Astrocyte of the spinal cord (primary cell): Measurements from ENCODE around the gene OCSTAMP.

ENCODE experiments used
- DNase-seq: peaks from one replicate; pipeline ENCODE4 v3.0.0; 2011; ENCODE audit warnings: low read depth, low spot score
- H3K4me3 ChIP-seq: 2 replicates; pipeline ENCODE4 v1.5.1; 2011; ENCODE audit warnings: low read depth, mild to moderate bottlenecking, low read length, moderate library complexity
- in situ Hi-C: cut with HindIII; loops from 2 replicates; pipeline ENCODE4 v1.10.0; 2017; ENCODE audit warnings: low sequenced_read_pairs
- TF ChIP-seq, protein P1 (sequence below): IDR thresholded peaks from 2 replicates; pipeline ENCODE4 v1.5.1; 2012; ENCODE audit warnings: low read depth, mild to moderate bottlenecking, low read length, inconsistent platforms

OCSTAMP gene

DNA sequence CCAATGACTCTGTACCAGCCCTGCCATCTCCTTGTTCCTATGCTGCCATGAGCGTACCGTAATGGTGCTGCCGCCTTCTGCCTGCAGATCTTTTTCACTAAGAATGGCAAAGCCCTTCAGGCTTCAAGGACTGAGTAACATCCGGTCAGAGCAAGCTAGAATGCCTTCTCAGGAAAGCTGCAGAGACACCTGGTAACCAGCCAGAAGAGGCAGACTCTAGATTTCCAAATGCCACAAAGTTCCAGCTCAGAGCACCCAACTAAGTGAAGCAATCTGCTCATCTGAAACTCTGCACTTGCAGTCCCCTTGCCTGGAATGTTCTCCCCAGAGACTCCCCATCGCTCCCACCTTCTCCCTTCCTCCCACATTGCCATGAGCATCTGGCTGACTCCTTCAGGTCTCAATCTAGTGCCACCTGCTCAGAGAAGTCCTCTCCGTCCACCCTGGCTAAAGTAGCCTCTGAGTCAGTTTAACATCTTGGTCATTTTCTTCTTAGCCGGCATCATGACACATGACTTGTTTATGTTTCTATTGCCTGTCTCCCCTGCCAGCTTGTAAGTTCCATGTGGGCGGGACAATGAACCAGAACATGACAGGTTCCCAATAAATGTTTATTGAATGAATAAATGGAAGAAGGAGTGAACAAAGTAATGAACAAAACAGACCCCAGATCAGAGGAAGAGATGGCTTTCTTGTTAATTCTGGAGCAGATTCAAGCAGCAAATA lies 6.9 kb upstream of the OCSTAMP start:
- TF ChIP-seq, protein P1, sequence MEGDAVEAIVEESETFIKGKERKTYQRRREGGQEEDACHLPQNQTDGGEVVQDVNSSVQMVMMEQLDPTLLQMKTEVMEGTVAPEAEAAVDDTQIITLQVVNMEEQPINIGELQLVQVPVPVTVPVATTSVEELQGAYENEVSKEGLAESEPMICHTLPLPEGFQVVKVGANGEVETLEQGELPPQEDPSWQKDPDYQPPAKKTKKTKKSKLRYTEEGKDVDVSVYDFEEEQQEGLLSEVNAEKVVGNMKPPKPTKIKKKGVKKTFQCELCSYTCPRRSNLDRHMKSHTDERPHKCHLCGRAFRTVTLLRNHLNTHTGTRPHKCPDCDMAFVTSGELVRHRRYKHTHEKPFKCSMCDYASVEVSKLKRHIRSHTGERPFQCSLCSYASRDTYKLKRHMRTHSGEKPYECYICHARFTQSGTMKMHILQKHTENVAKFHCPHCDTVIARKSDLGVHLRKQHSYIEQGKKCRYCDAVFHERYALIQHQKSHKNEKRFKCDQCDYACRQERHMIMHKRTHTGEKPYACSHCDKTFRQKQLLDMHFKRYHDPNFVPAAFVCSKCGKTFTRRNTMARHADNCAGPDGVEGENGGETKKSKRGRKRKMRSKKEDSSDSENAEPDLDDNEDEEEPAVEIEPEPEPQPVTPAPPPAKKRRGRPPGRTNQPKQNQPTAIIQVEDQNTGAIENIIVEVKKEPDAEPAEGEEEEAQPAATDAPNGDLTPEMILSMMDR = no peak
- no peak overlapping the region for H3K4me3 ChIP-seq
- no peak for DNase-seq
- in situ Hi-C loops = no loop called here

DNA sequence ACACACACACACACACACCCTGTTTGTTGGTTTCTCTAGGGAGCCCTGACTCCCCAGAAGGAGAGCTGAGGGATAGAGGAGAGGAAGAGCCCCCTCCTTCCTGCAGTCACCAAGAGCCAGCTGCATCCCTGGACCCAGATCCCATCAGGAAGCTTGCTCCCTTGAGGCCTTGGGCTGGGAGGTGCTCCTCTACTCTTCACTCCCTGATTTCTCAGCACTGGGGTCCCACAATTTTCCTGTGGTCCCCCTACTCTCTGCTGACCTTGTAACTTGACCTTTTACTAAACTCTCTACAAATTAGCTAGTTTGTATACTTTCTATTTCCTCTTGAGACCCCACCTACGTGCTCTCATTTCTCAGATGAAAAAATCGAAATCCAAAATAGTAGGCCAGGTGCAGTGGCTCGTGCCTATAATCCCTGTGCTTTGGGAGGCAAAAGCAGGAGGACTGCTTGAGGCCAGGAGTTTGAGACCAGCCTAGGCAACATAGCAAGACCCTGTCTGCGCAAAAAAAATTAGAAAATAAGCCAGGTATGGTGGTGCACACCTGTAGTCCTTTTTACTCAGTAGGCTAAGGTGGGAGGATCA lies 5.0 kb upstream of the OCSTAMP start:
- DNase-seq = no peak
- in situ Hi-C loops = no loop called here
- TF ChIP-seq, protein P1 = no peak
- H3K4me3 ChIP-seq = no peak overlapping the region

DNA sequence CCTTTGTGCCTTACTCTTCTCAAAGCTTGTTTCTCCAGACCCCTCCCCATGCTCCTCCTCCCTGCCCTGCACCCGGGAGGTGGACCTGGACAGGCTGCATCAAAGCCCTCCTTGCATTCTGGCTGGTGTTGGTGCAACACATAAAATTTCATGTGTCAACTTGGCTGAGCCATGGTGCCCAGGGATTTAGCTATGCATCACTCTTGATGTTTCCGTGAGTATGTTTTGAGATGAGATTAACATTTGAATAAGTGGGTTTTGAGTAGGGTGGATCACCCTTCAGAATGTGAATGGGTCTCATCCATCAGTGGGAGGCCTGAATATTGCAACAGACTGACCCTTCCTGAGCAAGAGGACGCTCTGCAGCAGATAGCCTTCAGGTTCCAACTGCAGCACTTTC lies 4.4 kb upstream of the OCSTAMP start:
- H3K4me3 ChIP-seq = no peak overlapping the region
- TF ChIP-seq, protein P1 = no peak
- DNase-seq = no peak
- in situ Hi-C loops = no loop called here

DNA sequence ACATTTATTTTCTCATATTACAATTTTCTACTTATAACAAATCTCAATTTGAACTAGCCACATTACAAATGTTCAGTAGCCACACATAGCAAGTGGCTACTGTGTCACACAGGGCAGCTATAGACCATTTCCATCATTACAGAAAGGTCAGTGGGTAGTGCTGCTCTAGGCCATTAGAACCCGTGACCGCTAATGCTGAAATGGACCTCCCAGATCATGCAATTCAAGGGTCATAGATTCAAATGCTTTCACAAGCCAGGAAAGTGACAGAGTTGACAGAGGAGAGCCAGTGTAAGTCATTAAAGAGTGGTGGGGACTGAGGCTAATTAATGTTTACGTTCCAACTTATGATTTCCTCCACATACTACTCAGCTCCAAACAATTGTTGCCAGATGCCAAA lies 3.5 kb upstream of the OCSTAMP start:
- TF ChIP-seq, protein P1 = no peak
- no peak for DNase-seq
- no peak overlapping the region for H3K4me3 ChIP-seq
- in situ Hi-C loops = no loop called here

DNA sequence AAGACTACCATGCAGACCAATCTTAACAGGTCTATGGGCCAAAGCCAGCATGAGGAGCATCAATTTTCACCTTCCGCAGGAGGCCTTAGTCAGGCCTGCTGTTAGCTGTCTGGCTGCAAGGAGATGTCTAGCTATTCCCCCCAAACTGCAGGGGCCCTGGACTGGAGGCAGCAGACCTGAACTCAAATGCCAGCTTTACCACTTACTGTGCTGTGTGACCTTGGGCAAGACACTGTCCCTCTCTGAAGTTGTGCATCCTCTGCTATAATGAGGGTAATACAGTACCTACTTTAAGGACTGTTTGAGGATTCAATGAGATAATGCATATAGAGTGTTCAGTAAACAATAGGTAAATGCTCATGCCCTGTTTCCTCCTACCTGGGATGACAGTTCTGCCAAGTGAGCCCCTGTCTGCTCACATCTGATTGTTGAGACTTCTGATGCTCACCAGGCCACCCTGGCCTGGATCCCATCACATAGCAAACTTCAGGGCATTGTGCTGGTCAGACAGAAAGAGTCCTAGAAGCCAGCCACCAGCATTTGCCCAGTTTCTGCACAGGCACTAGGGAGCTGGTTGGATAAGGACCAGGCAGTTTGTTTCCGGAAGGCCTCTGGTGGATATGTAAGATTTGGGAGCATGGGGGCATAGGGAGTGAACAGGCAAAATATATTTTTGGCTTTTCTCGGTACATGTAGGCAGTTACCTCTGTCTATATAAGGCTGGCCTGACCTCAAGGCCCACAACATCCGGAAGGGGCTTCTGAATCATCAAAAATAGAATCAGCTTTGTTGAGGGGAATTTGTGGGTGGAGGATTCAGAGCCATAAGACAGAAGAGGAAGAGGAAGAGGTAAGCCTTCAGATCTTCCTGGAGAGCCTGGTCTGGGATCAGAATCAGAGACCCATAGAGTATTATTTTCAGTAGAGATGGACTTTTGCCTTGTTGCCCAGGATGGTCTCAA lies 2.3 kb upstream of the OCSTAMP start:
- TF ChIP-seq, protein P1 = no peak
- DNase-seq = no peak
- H3K4me3 ChIP-seq = no peak overlapping the region
- in situ Hi-C loops = no loop called here

DNA sequence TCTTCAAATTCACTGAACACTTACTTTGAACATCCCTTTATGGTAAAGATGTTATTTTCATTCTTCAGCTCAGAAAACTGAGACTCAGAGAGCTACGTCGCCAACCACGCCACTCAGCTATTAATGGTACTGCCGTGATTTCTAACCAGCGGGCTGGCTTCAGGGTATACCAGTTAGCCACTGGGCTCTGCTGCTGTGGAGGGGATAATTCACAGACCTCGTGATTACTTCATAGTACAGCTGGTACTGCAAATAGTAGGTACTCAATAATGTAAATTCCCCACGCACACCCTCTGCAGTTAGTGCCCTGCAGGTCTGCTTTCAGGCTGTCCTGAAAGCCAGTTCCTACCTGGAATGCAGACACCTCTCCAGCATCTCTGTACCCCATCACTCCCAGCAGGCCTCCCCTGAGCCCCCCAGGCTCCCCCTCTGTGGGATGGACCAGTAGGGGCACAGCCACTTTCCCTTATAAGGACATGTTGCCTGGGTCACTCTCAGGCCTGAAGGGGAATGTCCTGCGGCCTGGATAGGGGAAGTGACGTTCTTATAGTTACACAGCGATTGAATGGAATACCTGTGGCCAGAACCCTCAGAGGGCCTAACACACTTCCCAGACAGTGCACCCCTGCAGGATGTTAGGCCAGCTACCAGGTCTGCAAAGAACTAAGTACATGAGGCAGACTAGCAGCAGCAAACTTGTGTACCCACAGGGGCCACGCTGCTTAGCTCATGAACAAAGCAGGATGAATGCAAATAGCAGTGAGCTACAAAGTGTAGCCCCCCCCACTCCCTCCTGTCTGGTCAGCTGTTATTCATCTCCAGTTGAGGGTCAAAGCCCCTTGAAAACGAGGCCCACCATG lies 1.3 kb upstream of the OCSTAMP start:
- H3K4me3 ChIP-seq = no peak overlapping the region
- DNase-seq = no peak
- TF ChIP-seq, protein P1 = no peak
- in situ Hi-C loops = no loop called here
